Naive B cell (primary cell): ENCODE results near the gene NUFIP2. TPM values are rescaled to one million over a fixed set of nuclear protein-coding genes. Genes with fewer than 3 reads are reported as not detected.
"Not testable (repeated sequence)": the region's sequence is repeated elsewhere in the genome, so short reads cannot be mapped to it uniquely, and the experiment has no call there.

ENCODE experiments used
- ATAC-seq, 2 donors: fragments of 150-1000 bp; cut with Tn5 transposase; 2 replicates each; pipeline ENCODE4 v1.10.0; 2021; ENCODE audit warnings: low read depth in 2 of 2, mild to moderate bottlenecking in 2 of 2, moderate library complexity in 2 of 2
- DNase-seq: peaks from one replicate; pipeline ENCODE4 v3.0.0; 2022
- H3K27ac Mint-ChIP-seq, 6 donors: one replicate each; pipeline ENCODE4 v1.8.0; 2020 to 2022; ENCODE audit warnings: mild to moderate bottlenecking in 6 of 6, mixed read lengths in 6 of 6, moderate library complexity in 5 of 6, inconsistent platforms in 2 of 6
- H3K27me3 Mint-ChIP-seq, 3 donors: one replicate each; pipeline ENCODE4 v1.8.0; 2021 to 2022; ENCODE audit warnings: mixed read lengths in 3 of 3, mild to moderate bottlenecking in 1 of 3
- H3K36me3 Mint-ChIP-seq, 2 donors: one replicate each; pipeline ENCODE4 v1.8.0; 2020 to 2022; ENCODE audit warnings: mixed read lengths in 2 of 2, inconsistent platforms in 1 of 2, mild to moderate bottlenecking in 1 of 2
- H3K4me1 Mint-ChIP-seq, 3 donors: one replicate each; pipeline ENCODE4 v1.8.0; 2020 to 2022; ENCODE audit warnings: mixed read lengths in 3 of 3, inconsistent platforms in 1 of 3, mild to moderate bottlenecking in 1 of 3, moderate library complexity in 1 of 3
- H3K4me3 Mint-ChIP-seq, 8 donors: one replicate each; pipeline ENCODE4 v1.8.0; 2020 to 2022; ENCODE audit warnings: mild to moderate bottlenecking in 8 of 8, mixed read lengths in 8 of 8, moderate library complexity in 8 of 8, inconsistent platforms in 2 of 8
- H3K9me3 Mint-ChIP-seq, 7 donors: one replicate each; pipeline ENCODE4 v1.8.0; 2020 to 2022; ENCODE audit warnings: mixed read lengths in 7 of 7, mild to moderate bottlenecking in 5 of 7, inconsistent platforms in 2 of 7, moderate library complexity in 1 of 7
- polyA plus RNA-seq, 6 donors: library from polyadenylated mRNA; unstranded; fragments of 300-500 nt; fragmentation: Illumina TruSeq; gene quantifications; one replicate each; pipeline ENCODE4 v1.2.3, GENCODE V29; 2021; ENCODE audit warnings: low read depth in 6 of 6

The NUFIP2 gene
- polyA plus RNA-seq = 10 to 100 TPM in 5 of 6 donors, 1 to 10 TPM in 1; 3.1 to 17.3 (median 11.9) TPM

GRCh38 chr17:29293890-29294579 lies at the start of gene NUFIP2:
NUFIP2 (minus strand) TSS chr17:29294148; CDS start chr17:29294059, 89 bp downstream.
- peak within 1 kb of the TSS; percentile 96 to 100 (median 100) for H3K4me3 Mint-ChIP-seq
- peaks cover 23 to 31% (median 29%) of the 10 kb centered on the region in 3 donors for H3K4me1 Mint-ChIP-seq
- H3K27me3 Mint-ChIP-seq = no peaks in the 10 kb centered on the region
- no peaks in the 10 kb centered on the region for H3K9me3 Mint-ChIP-seq
- H3K27ac Mint-ChIP-seq = peak within 1 kb of the TSS; percentile 95 to 99 (median 99)
- DNase-seq (peak; percentile 98), ATAC-seq (peak; percentile 83 to 85)
- H3K36me3 Mint-ChIP-seq = no peaks in the 10 kb centered on the region

GRCh38 chr17:29342158-29342765 lies 48.3 kb upstream of the NUFIP2 start:
- ATAC-seq = peak; percentile 80 to 94
- peaks cover 5 to 18% (median 17%) of the 10 kb centered on the region in 3 donors for H3K4me1 Mint-ChIP-seq
- peak; percentile 27 for DNase-seq
- H3K36me3 Mint-ChIP-seq = no peaks in the 10 kb centered on the region
- H3K9me3 Mint-ChIP-seq = no peaks in the 10 kb centered on the region
- peak overlapping the region in 3 of 8 donors; percentile 16 to 45 (median 34) for H3K4me3 Mint-ChIP-seq
- H3K27me3 Mint-ChIP-seq = peaks cover 0 to 6% (median 0%) of the 10 kb centered on the region in 3 donors
- H3K27ac Mint-ChIP-seq = peak overlapping the region in 2 of 6 donors; percentile 26 to 61

GRCh38 chr17:29341726-29342125 lies 47.8 kb upstream of the NUFIP2 start:
- no peaks in the 10 kb centered on the region for H3K36me3 Mint-ChIP-seq
- H3K4me3 Mint-ChIP-seq = peak overlapping the region in 2 of 8 donors; percentile 34 to 45
- H3K4me1 Mint-ChIP-seq = peaks cover 5 to 18% (median 17%) of the 10 kb centered on the region in 3 donors
- peak overlapping the region in 3 of 6 donors; percentile 26 to 61 (median 50) for H3K27ac Mint-ChIP-seq
- ATAC-seq (no peak), DNase-seq (no peak)
- H3K27me3 Mint-ChIP-seq = peaks cover 0 to 6% (median 0%) of the 10 kb centered on the region in 3 donors
- H3K9me3 Mint-ChIP-seq = no peaks in the 10 kb centered on the region

DNA sequence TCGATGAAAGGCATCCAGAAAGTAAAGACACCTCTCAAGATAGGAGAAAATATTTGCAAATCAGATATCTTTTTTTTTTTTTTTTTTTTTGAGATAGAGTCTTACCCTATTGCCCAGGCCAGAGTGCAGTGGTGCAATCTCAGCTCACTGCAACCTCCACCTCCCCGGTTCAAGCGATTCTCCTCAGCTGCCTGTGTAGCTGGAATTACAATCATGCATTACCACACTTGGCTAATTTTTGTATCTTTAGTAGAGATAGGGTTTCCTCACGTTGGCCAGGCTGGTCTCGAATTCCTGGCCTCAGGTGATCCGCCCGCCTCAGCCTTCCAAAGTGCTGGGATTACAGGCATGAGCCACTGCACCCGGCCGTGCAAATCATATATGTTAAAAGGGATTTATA lies 45.1 kb upstream of the NUFIP2 start:
- ATAC-seq, H3K36me3 Mint-ChIP-seq, H3K4me3 Mint-ChIP-seq, H3K9me3 Mint-ChIP-seq, DNase-seq, H3K27me3 Mint-ChIP-seq, H3K27ac Mint-ChIP-seq: not testable (repeated sequence)
- peaks cover 5 to 18% (median 17%) of the 10 kb centered on the region in 3 donors for H3K4me1 Mint-ChIP-seq

- DNase-seq = no peak
- Mint-ChIP-seq H3K4me3 (no peak overlapping the region), H3K4me1 (no peaks in the 10 kb centered on the region), H3K27me3 (no peaks in the 10 kb centered on the region), H3K36me3 (no peaks in the 10 kb centered on the region), H3K27ac (peak overlapping the region in 1 of 6 donors; percentile 1), H3K9me3 (no peaks in the 10 kb centered on the region)
- no peak for ATAC-seq
These were observed 37.7 kb upstream of the NUFIP2 start for GRCh38 chr17:29331708-29332085.

- Mint-ChIP-seq H3K36me3 (no peaks in the 10 kb centered on the region), H3K9me3 (no peaks in the 10 kb centered on the region), H3K4me3 (no peak overlapping the region), H3K27me3 (no peaks in the 10 kb centered on the region), H3K27ac (no peak overlapping the region), H3K4me1 (no peaks in the 10 kb centered on the region)
- no peak for DNase-seq
- no peak for ATAC-seq
These were observed 37.2 kb upstream of the NUFIP2 start for GRCh38 chr17:29331075-29331707.

DNA sequence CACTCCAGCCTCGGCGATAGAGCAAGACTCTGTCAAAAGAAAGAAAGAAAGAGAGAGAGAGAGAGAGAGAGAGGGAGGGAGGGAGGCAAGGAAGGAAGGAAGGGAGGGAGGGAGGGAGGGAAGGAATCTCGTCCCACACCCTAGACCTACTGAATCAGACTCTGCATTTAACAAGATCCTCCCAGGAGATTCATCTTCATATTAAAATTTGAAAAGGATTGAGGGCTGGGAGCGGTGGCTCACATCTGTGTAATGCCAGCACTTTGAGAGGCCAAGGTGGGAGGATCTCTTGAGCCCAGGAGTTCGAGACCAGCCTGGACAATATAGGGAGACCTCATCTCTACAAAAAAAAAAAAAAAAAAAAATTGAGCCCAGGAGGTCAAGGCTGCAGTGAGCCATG lies 33.5 kb upstream of the NUFIP2 start:
- no peaks in the 10 kb centered on the region for H3K36me3 Mint-ChIP-seq
- no peaks in the 10 kb centered on the region for H3K9me3 Mint-ChIP-seq
- H3K27ac Mint-ChIP-seq = peak overlapping the region in 1 of 6 donors; percentile 42
- no peak overlapping the region for H3K4me3 Mint-ChIP-seq
- H3K27me3 Mint-ChIP-seq = no peaks in the 10 kb centered on the region
- DNase-seq (no peak), ATAC-seq (no peak)
- no peaks in the 10 kb centered on the region for H3K4me1 Mint-ChIP-seq

- Mint-ChIP-seq H3K9me3 (no peaks in the 10 kb centered on the region), H3K36me3 (no peaks in the 10 kb centered on the region), H3K4me1 (no peaks in the 10 kb centered on the region), H3K27ac (no peak overlapping the region), H3K4me3 (no peak overlapping the region), H3K27me3 (no peaks in the 10 kb centered on the region)
- no peak for DNase-seq
- ATAC-seq = no peak
These were observed 32.3 kb upstream of the NUFIP2 start for GRCh38 chr17:29326023-29326813.

- H3K36me3 Mint-ChIP-seq = no peaks in the 10 kb centered on the region
- ATAC-seq (no peak), DNase-seq (no peak)
- no peak overlapping the region for H3K27ac Mint-ChIP-seq
- no peaks in the 10 kb centered on the region for H3K4me1 Mint-ChIP-seq
- no peak overlapping the region for H3K4me3 Mint-ChIP-seq
- H3K27me3 Mint-ChIP-seq = no peaks in the 10 kb centered on the region
- H3K9me3 Mint-ChIP-seq = no peaks in the 10 kb centered on the region
These were observed 28.4 kb upstream of the NUFIP2 start for GRCh38 chr17:29322363-29322762.

GRCh38 chr17:29303386-29303785 lies 9.4 kb upstream of the NUFIP2 start:
- DNase-seq (no peak), ATAC-seq (peak in 1 of 2 donors; percentile 32)
- no peaks in the 10 kb centered on the region for H3K36me3 Mint-ChIP-seq
- peaks cover 4 to 22% (median 14%) of the 10 kb centered on the region in 3 donors for H3K4me1 Mint-ChIP-seq
- peak overlapping the region in 1 of 6 donors; percentile 21 for H3K27ac Mint-ChIP-seq
- H3K27me3 Mint-ChIP-seq = no peaks in the 10 kb centered on the region
- no peaks in the 10 kb centered on the region for H3K9me3 Mint-ChIP-seq
- H3K4me3 Mint-ChIP-seq = peak overlapping the region in 2 of 8 donors; percentile 22 to 30

GRCh38 chr17:29299031-29299430 lies 5.1 kb upstream of the NUFIP2 start:
- Mint-ChIP-seq H3K36me3 (no peaks in the 10 kb centered on the region), H3K27ac (no peak overlapping the region), H3K4me1 (peaks cover 15 to 26% (median 24%) of the 10 kb centered on the region in 3 donors), H3K27me3 (no peaks in the 10 kb centered on the region), H3K4me3 (no peak overlapping the region), H3K9me3 (no peaks in the 10 kb centered on the region)
- ATAC-seq (no peak), DNase-seq (no peak)

DNA sequence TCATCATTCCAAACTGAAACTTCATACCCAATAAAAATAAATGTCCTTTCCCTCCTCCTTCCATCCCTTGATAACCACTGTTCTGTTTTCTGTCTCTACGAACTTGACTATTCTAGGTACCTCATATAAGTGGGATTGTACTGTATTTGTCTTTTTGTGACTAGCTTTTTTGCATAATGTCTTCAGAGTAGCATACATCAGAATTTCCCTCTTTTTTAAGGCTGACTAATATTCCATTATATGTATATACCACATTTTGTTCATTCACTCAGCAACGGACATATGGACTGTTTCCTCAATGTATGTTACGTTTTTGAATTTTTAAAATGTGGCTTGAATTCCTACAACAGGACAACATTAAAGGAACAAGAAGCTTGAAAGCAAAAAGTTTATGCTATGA lies 1.5 kb upstream of the NUFIP2 start:
- DNase-seq (no peak), ATAC-seq (no peak)
- no peaks in the 10 kb centered on the region for H3K9me3 Mint-ChIP-seq
- peaks cover 18 to 23% (median 18%) of the 10 kb centered on the region in 3 donors for H3K4me1 Mint-ChIP-seq
- peak overlapping the region in 3 of 6 donors; percentile 88 to 95 (median 91) for H3K27ac Mint-ChIP-seq
- peak overlapping the region in 6 of 8 donors; percentile 44 to 97 (median 72) for H3K4me3 Mint-ChIP-seq
- H3K27me3 Mint-ChIP-seq = no peaks in the 10 kb centered on the region
- no peaks in the 10 kb centered on the region for H3K36me3 Mint-ChIP-seq

GRCh38 chr17:29294580-29294900 lies 592 bp upstream of the NUFIP2 start:
- no peaks in the 10 kb centered on the region for H3K36me3 Mint-ChIP-seq
- H3K27me3 Mint-ChIP-seq = no peaks in the 10 kb centered on the region
- ATAC-seq = no peak
- H3K4me3 Mint-ChIP-seq = peak overlapping the region; percentile 96 to 100 (median 100)
- H3K27ac Mint-ChIP-seq = peak overlapping the region; percentile 95 to 99 (median 99)
- no peaks in the 10 kb centered on the region for H3K9me3 Mint-ChIP-seq
- peaks cover 19 to 26% (median 24%) of the 10 kb centered on the region in 3 donors for H3K4me1 Mint-ChIP-seq
- DNase-seq = no peak
